Mucosa of descending colon (tissue), 3 donors: ENCODE data around the gene SEPTIN8. TPM values are rescaled to one million over a fixed set of nuclear protein-coding genes. Genes with fewer than 3 reads are reported as not detected.

ENCODE experiments used
- ATAC-seq: fragments of 200-7000 bp; cut with Tn5 transposase; one replicate; pipeline ENCODE4 v1.9.1; 2020; ENCODE audit warnings: mild to moderate bottlenecking, moderate library complexity
- DNase-seq, 3 donors: peaks; one replicate each; pipeline ENCODE4 v3.0.0-alpha.2; 2020
- H3K36me3 ChIP-seq: fragments of 200-600 bp; one replicate; pipeline ENCODE4 v1.8.0; 2021; ENCODE audit warnings: low read depth, mild to moderate bottlenecking
- H3K4me1 ChIP-seq: fragments of 200-600 bp; one replicate; pipeline ENCODE4 v1.8.0; 2021; ENCODE audit warnings: low read depth, mild to moderate bottlenecking
- H3K4me3 ChIP-seq: fragments of 200-600 bp; one replicate; pipeline ENCODE4 v1.8.0; 2021; ENCODE audit warnings: mild to moderate bottlenecking
- H3K9me3 ChIP-seq: fragments of 200-600 bp; one replicate; pipeline ENCODE4 v1.8.0; 2021; ENCODE audit warnings: mild to moderate bottlenecking
- CTCF ChIP-seq: fragments of 200-600 bp; IDR thresholded peaks from one replicate; pipeline ENCODE4 v1.8.0; 2022; ENCODE audit warnings: antibody characterized with exemption, mild to moderate bottlenecking
- intact Hi-C, 2 donors: fragments of 100-400 bp; cut with DNase I in 1 of 2; cut with micrococcal nuclease in 1 of 2; formaldehyde crosslinking; loops; one replicate each; pipeline versions ENCODE4 v1.11.0 to v1.11.1; 2022; cut with DNase I, micrococcal nuclease
- total RNA-seq, 3 donors: library from RNA; stranded (reverse); fragmentation: NEBNext Ultra II Directional in 2 of 3; extraction: Animal tissue kit (Norgen Biotek cat#: 25700) in 2 of 3; gene quantifications; one replicate each; pipeline versions ENCODE4 v1.2.1 to v1.2.4, GENCODE V29; 2021 to 2023
- donor health status: DM: no; HTN: no; CAD: no; lungs with moderate emphysema.
- donor health status: DM: no; HTN: no; CAD: no.
- donor health status: DM: no; HTN: yes; CAD: no.

SEPTIN8 gene
- total RNA-seq, 3 donors from 2014 or later = 49.9 to 64.7 (median 61.1) TPM

GRCh38 chr5:132708645-132709044 lies 68.4 kb downstream of the SEPTIN8 start:
- Histone ChIP-seq H3K4me3 (no peak overlapping the region), H3K9me3 (no peaks in the 10 kb centered on the region), H3K4me1 (no peaks in the 10 kb centered on the region), H3K36me3 (no peaks in the 10 kb centered on the region)
- DNase-seq (no peak), ATAC-seq (no peak)
- intact Hi-C loops = no loop called here
- no peak for TF ChIP-seq CTCF

GRCh38 chr5:132704875-132705274 lies 72.2 kb downstream of the SEPTIN8 start:
- intact Hi-C loops = no loop called here
- no peak for TF ChIP-seq CTCF
- no peaks in the 10 kb centered on the region for H3K4me1 ChIP-seq
- ATAC-seq (no peak), DNase-seq (no peak)
- H3K4me3 ChIP-seq = no peak overlapping the region
- H3K9me3 ChIP-seq = no peaks in the 10 kb centered on the region
- no peaks in the 10 kb centered on the region for H3K36me3 ChIP-seq

Other genes with a start within 250 kb of the SEPTIN8 start
- gene IL5, start 233.7 kb downstream of the SEPTIN8 start, total RNA-seq = not detected
- 10 to 100 TPM; 35.3 to 43.8 (median 36.1) TPM for gene RAD50, start 220.3 kb downstream of the SEPTIN8 start, total RNA-seq
- gene IL13, start 119.1 kb downstream of the SEPTIN8 start, total RNA-seq = not detected
- not detected for gene IL4, start 103.2 kb downstream of the SEPTIN8 start, total RNA-seq
- gene KIF3A, start 39.7 kb downstream of the SEPTIN8 start, total RNA-seq = 10 to 100 TPM in 1 of 3 donors, 1 to 10 TPM in 2; 3.2 to 11.0 (median 3.8) TPM
- 10 to 100 TPM in 2 of 3 donors, 1 to 10 TPM in 1; 7.1 to 12.3 (median 12.0) TPM for gene CCNI2, start 29.8 kb downstream of the SEPTIN8 start, total RNA-seq
- 10 to 100 TPM; 11.6 to 44.5 (median 24.3) TPM for gene SOWAHA, start 36.1 kb upstream of the SEPTIN8 start, total RNA-seq
- gene SHROOM1, start 53.4 kb upstream of the SEPTIN8 start, total RNA-seq = 10 to 100 TPM; 37.3 to 93.5 (median 63.0) TPM
- under 1 TPM; 0.28 to 0.41 (median 0.36) TPM for gene GDF9, start 89.2 kb upstream of the SEPTIN8 start, total RNA-seq
- gene UQCRQ, start 89.4 kb upstream of the SEPTIN8 start, total RNA-seq = 100 to 1,000 TPM; 448 to 727 (median 690) TPM
- 1 to 10 TPM; 2.9 to 9.9 (median 3.8) TPM for gene LEAP2, start 96.4 kb upstream of the SEPTIN8 start, total RNA-seq
- 10 to 100 TPM; 65.8 to 85.3 (median 76.6) TPM for gene AFF4, start 186.4 kb upstream of the SEPTIN8 start, total RNA-seq
- gene ZCCHC10, start 249.3 kb upstream of the SEPTIN8 start, total RNA-seq = 10 to 100 TPM; 20.4 to 35.0 (median 29.2) TPM